HG03095 (cell line): ENCODE results near the gene NEURL4.
A peak's percentile ranks its signal among the peaks of the same experiment; 100 is the strongest.

ENCODE experiments used
- ATAC-seq: cut with Tn5 transposase; IDR thresholded peaks from one replicate; pipeline ENCODE4 v1.9.1; 2021; ENCODE audit warnings: moderate library complexity; ENCODE audit not compliant: unreplicated experiment

The NEURL4 gene

GRCh38 chr17:7306911-7307685 is 22.0 kb downstream of the NEURL4 start, which contains the start of gene EIF5A:
TSS of gene EIF5A (plus strand) at chr17:7307628. CDS start at chr17:7309636, 2,008 bp downstream.
- ATAC-seq: peak; percentile 51

GRCh38 chr17:7304179-7304578 is 25.0 kb downstream of the NEURL4 start:
- no peak for ATAC-seq

GRCh38 chr17:7296189-7296861 is 32.8 kb downstream of the NEURL4 start:
- no peak for ATAC-seq

GRCh38 chr17:7295230-7296180 is 33.6 kb downstream of the NEURL4 start:
- ATAC-seq: no peak

- no peak for ATAC-seq
Observed at GRCh38 chr17:7294614-7295153, 34.5 kb downstream of the NEURL4 start, which contains the start of gene YBX2. TSS of gene YBX2 (minus strand) at chr17:7294639. CDS start at chr17:7294500, 139 bp downstream.

GRCh38 chr17:7293816-7294613 is 35.1 kb downstream of the NEURL4 start:
- ATAC-seq: no peak

- no peak for ATAC-seq
Observed at GRCh38 chr17:7293159-7293558, 36.0 kb downstream of the NEURL4 start.

- ATAC-seq: no peak
Observed at GRCh38 chr17:7292729-7293128, 36.4 kb downstream of the NEURL4 start.

GRCh38 chr17:7292194-7292593 is 36.9 kb downstream of the NEURL4 start:
- ATAC-seq: no peak

GRCh38 chr17:7290685-7291084 is 38.5 kb downstream of the NEURL4 start:
- no peak for ATAC-seq

- ATAC-seq: no peak
Observed at GRCh38 chr17:7290166-7290565, 39.0 kb downstream of the NEURL4 start.

GRCh38 chr17:7289256-7290032 is 39.7 kb downstream of the NEURL4 start:
- no peak for ATAC-seq

GRCh38 chr17:7285679-7286078 is 43.5 kb downstream of the NEURL4 start:
- no peak for ATAC-seq

GRCh38 chr17:7284911-7285310 is 44.2 kb downstream of the NEURL4 start:
- no peak for ATAC-seq

GRCh38 chr17:7283471-7284216 is 45.5 kb downstream of the NEURL4 start:
- ATAC-seq: no peak

- no peak for ATAC-seq
Observed at GRCh38 chr17:7282752-7283321, 46.3 kb downstream of the NEURL4 start.

- ATAC-seq: no peak
Observed at GRCh38 chr17:7281953-7282751, 47.0 kb downstream of the NEURL4 start.
